Measurements from ENCODE around the gene OR51B6.

DNA sequence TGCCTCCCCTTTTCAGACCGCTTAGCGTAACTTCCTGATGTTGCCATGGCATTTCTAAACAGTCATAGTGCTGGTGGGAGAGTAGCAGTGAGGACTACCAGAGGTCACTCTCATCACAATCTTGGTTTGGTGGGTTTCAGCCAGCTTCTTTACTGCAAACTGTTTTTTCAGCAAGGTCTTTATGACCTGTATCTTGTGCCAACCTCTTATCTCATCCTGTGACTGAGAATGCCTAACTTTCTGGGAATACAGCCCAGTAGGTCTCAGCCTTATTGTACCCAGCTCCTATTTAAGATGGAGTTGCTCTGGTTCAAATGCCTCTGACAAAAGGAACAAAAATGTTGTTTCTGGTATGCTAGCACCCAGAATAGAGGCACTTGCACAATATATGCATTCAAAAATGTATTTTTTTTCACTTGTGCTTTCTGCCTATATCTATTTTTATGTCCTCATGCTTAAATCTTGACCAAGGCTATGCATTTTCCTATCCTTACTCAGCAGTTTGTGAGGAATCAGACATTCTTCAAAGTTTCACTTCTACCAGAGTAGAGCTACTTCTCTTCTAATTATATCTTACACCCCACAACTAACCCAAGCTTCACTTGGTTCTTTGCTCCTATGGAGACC, 16.3 kb downstream of the OR51B6 start:
- TF ChIP-seq FOXK1 (CRISPR knock-in tag; IDR thresholded peaks at IDR 0.05; ENCODE audit: borderline replicate concordance, low read depth) (no peak), KAT7 (CRISPR knock-in tag; IDR thresholded peaks at IDR 0.05; ENCODE audit: borderline replicate concordance) (no peak), KLF9 (CRISPR knock-in tag; IDR thresholded peaks at IDR 0.05; ENCODE audit: low read depth) (no peak), ARNT (IDR thresholded peaks at IDR 0.05) (no peak), SALL2 (CRISPR knock-in tag; IDR thresholded peaks at IDR 0.05) (no peak), ZNF205 (CRISPR knock-in tag; IDR thresholded peaks at IDR 0.05) (no peak), EP300 (IDR thresholded peaks at IDR 0.05; ENCODE audit: low read depth in 2 of 2, low read length in 2 of 2) (no peak), EP300 (CRISPR knock-in tag; IDR thresholded peaks at IDR 0.05; ENCODE audit: borderline replicate concordance) (no peak), ATF7-NPFF (CRISPR knock-in tag; IDR thresholded peaks at IDR 0.05; ENCODE audit: low read depth) (no peak), ZNF331 (CRISPR knock-in tag; IDR thresholded peaks at IDR 0.05) (no peak), EZH2 (conservative IDR thresholded peaks at IDR 0.05; ENCODE audit: low read depth, low read length) (no peak)
- TF ChIP-seq, protein P1, sequence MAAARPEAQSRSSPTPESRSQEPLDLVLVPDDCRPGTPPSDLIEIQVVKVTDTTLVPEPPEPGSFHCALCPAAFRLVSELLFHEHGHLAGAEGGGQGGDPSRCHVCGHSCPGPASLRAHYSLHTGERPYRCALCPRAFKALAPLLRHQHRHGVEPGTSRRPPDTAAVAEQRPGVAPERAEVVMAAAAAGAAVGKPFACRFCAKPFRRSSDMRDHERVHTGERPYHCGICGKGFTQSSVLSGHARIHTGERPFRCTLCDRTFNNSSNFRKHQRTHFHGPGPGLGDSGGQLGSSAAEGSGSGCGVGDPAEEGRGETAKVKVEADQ (CRISPR knock-in tag; IDR thresholded peaks at IDR 0.05; ENCODE audit: borderline replicate concordance) = no peak
